HG03064 (cell line): ENCODE results near the gene NAP1L4.

Experiments used
- ATAC-seq: cut with Tn5 transposase; IDR thresholded peaks from one replicate; pipeline ENCODE4 v1.9.1; 2021; ENCODE audit warnings: low read depth; ENCODE audit not compliant: unreplicated experiment

Gene NAP1L4, protein sequence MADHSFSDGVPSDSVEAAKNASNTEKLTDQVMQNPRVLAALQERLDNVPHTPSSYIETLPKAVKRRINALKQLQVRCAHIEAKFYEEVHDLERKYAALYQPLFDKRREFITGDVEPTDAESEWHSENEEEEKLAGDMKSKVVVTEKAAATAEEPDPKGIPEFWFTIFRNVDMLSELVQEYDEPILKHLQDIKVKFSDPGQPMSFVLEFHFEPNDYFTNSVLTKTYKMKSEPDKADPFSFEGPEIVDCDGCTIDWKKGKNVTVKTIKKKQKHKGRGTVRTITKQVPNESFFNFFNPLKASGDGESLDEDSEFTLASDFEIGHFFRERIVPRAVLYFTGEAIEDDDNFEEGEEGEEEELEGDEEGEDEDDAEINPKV

DNA sequence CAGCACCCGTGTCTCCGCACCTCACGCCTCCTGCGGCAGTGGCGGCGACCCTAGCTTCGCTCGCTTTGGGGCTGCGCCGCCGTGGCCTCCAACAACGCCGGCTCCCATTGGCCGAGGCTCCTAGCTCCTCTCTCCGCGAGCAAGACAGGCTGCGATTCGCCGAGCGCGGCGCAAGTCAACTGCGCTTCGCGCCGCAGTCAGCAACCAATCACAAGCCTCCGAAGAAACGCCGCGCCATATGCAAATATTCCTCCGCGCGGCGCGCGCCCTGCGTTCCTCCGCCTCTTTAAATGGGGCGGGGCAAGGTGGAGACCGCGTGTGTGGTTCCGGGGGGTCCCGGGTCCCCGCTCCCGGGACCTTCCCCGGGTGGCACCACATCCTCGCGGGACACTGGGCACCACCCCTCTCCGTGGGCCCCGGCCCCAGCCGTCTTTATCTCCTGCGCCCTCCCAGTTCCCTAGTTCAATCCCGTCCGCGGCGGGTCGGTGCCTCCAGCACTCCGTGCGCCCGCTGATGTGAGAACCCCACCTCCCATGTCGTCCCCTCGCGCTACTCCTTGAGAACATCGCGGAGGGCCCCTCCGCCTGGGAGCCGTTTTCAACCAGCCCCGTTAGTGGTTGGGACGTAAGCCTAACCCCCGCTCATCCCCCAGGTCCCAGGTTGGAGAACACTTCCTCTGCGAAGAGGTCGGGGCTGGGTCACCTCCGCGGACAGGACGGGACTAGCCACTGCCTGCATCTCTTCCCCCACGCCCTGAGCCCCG is at the start of gene NAP1L4:
TSS of gene NAP1L4 (minus strand) at position 96 of the 763 bp plus-strand sequence. CDS start 13,109 bp downstream, outside the sequence.
- ATAC-seq = peak; percentile 73

DNA sequence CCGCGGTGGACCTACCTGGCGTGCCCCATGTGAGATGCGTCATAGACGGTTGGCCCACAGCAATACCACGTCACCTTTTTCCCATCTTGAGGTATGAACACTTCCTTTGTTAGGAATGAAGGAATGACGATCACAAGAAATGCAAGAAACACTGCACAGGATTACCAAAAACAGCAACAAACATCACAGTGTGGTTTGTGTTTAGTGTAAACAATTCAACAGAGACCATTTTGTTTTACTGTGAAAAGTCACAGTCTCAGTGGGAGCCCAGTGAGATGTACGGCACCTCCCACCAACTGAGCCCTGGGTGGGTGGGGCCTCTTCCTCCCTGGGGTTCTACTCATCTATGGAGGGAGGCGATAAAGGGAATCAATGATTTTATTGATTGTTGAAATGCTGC is 48.8 kb upstream of the NAP1L4 start:
- no peak for ATAC-seq

DNA sequence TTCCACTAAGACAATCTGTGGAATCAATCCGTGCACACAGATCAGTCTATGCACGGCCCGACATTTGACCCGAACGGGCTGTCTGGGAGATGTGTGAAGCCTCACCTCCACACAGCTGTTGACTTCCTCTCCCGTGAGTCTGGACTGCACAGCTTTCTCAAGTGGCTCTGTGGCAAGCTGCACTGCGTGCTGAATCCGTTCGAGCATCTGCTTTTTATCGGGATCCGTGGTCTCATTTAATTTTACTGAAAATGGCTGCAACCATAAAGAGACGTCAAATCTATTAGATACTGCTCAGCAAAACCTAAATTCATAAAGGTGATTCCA is 45.8 kb upstream of the NAP1L4 start:
- ATAC-seq = no peak

DNA sequence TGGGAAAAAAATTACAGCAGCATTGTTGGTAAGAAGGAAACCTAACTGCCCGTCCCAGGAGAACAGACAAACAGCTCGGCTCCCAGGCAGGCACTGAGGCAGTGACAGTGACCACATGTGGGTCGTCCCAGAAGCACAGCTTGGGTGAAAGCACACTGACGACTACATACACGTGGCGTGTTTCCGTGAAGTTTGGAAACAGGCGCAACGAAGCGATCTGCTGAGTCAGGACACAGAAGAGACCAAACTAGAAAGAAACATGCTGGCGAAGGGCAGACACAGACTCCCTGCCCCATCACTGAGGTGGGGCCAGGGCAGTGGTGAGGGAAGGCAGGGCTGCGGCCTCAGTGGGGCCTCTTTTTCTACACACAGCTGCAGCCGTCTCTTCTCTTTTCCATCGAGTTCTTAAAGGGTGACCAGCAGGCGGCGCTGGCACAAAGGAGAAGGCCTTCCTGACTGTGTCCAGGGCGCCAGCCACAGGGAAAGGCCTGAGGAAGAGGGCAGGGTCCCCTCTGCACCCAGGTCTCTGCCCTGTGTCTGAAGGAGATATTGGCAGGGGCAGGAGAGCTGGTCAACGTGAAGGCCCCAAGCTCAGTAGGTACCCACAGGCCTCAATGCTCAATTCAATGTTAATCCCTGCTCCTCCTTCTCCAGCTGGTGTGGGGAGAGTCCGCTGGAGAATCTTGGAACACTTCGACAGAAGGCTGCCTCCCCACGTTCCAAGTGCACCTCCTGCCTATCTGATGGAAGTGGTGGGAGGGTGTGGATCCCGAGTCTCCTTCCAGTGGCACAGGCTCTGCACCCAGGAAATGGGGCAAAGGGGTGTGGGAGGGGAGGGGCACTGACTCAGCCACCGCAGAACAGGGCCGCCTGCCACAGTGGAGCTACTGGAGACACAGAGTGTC is 45.2 kb upstream of the NAP1L4 start:
- no peak for ATAC-seq

DNA sequence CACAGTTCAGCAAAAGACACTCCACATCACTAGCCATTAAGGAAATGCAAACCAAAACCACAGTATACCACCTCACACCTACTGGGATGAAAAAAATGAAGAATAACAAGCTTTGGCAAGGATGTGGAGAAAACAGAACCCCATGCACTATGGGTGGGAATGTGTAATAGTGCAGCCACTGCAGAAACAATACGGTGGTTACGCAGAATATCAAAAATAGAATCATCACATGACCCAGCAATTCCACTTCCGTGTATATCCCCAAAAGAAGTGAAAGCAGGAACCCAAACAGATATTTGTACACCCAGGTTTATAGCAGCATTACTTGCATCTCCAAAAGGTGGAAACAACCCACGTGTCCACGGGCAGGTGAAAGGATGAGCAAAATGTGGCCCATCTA is 44.3 kb upstream of the NAP1L4 start:
- ATAC-seq = no peak

DNA sequence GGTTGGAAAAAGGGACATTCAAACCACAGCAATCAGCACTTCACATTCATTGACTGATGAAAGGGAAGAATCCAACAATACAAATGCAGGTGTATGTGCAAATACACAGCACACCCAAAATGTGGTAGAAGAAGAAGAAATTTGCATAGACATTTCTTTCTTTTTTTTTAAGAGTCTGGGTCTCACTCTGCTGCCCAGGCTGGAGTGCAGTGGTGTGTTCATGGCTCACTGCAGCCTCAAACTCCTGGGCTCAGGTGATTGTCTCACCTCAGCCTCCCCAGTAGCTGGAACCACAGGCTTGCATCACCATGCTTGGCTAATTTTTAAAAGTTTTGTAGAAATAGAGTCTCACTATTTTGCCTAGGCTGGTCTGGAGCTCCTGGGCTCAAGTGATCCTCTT is 43.2 kb upstream of the NAP1L4 start:
- ATAC-seq = no peak

DNA sequence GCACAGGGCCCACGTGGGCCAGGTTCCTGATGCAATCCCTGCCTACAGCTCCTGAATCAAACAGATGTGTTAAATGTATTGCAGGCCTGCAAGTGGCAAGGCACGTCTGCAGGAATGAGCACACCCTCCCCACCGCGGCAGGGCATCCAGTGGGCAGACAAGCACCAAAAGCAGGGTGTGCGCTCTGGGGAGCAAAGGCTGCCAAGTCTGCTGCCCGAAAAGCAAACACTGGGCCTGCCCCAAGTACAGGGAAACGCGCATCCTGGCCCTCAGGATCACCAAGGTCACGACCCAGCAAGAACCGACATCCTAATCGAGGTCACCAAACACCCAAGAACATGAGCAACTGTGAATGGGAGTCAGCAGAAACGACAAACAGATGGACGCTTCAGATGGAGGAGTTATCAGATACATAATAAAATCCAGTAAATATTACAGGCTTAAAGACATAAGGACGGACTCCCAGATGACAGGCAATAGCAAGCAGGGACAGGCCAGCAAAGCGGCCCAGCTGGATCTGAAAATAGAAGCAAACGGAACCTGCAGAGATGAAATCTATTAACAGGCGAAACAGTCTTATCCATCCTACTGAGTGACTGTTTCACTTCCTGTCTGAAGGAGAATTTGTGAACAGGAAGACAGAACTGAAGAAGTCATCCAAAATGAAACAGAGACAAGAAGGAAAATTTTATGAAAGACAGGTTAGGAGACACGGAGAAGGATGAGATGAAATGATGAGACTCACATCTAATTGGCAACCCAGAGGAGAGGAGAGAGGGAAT is 38.4 kb upstream of the NAP1L4 start:
- no peak for ATAC-seq

DNA sequence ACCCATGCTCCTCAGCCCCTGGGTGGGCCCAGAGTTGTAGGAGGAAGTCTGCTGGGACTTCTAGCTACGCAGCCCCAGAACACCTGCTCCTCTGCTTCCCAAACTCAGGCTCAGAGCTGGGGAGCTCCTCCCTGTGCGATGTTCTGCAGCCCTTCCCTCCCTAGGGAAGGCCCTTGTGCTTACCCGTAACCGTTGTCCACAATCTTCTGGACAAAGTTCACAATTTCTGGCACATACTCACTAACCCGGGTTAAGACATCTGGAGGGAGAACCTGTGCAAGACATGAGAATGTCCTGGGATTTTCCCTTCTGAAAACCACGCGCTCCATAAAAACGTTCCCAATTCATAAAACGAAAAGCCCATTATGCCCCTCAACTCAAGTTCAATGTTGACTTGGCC is 36.7 kb upstream of the NAP1L4 start:
- ATAC-seq = no peak

DNA sequence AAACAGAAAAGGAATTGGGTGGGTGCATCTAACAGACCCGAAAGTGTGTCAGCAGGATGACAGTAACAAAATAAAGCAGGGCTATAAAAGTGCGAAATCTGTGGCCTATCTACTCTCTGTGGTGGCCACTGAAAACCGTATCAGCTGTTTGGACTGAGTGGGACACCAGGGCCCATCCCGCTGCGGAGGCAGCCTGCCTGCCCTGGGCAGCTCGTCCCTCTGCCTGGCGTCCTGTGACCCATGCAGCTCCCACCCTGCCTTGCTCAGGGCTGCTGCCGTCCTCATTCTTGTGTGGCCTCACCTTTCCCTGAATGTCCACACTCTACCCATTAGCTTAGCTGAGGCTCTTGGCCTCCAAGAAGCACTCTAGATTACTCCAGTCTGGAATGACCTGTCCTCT is 34.7 kb upstream of the NAP1L4 start:
- no peak for ATAC-seq

DNA sequence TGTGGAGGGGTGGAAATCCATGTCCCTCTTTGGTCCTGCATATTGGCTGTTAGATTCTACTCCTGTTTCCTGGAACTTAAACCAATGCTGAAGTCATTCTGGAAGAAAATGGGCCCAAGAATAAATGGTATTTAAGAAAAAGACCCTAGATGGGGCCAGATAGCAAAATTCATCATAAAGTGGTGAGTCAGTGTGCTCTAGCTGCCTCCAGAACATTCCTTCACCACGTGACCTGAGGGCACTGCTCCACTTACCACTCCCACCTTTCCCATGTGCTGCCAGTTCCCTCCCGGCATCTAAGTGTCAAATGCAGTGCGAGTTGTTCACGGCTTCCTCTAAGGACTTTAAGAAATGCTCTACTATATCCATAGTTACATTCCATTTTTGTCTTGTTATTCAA is 30.9 kb upstream of the NAP1L4 start:
- ATAC-seq = no peak

DNA sequence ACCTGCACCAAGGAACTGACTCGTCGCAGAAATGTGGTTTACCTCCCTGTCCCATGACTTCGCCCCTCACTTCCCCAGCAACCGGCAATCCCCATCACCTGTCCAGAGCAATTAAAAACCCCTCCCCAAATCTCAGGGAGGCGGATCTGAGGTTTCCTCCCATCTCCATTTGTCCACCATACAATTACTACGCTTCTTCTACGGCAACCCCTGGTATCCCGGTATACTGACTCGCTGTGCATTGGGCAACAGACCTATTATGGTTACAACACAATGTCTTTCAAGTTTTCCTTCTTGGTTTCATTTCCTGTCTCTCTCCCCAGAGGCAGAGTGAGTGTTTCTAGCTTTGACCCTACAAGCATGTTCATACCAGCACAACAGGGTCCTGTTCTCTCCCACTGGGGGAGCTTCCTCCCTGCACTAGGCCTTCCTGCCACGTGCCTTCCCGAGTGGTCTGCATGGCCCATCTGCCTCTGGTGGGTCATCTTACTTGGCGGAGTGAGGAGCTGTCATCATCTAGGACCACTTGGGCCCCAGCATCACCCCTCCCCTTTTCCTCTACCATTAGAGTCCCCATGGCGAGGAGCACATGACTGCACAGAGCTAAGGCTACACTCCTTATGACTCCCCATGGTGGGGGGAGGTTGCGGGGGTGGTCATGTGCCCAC is 30.3 kb upstream of the NAP1L4 start:
- peak; percentile 74 for ATAC-seq

DNA sequence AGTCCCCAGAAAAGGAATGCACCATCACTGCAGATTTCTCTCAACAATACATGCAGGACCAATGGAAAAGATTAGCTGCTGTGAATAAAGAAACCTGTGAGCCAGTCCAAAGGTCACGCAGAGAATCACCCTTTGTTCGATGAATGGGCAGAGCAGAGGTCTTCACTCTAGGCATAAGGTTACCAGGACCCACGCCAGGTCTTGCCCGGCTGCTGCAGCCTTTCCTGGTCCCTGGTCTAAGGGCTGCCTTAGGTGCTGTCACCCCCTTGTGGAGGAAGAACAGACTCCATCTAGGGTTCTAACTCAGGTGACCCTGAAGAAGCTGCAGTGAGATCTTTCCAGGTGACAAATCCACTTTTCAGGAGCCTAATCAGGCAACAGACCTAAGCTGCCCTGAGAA is 29.0 kb upstream of the NAP1L4 start:
- no peak for ATAC-seq

DNA sequence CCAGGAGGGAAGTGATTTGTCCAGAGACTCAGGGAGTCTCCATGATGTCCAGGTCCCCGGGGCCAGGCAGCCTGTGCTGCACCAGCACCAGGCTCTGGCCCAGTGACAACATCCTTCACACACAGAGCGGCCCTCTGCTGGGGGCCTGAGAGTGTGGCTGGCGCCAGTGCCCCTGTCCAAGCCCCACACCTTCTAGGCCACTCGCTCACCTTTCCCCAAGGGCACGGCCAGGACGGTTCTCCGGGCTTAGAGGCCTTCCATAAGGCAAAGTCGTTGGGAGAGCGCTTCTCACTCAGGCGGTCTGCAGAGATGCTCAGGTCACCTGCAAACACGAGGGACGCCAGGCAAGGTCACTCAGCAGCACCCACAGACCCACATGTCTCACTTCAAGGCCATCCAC is 27.9 kb upstream of the NAP1L4 start:
- no peak for ATAC-seq

DNA sequence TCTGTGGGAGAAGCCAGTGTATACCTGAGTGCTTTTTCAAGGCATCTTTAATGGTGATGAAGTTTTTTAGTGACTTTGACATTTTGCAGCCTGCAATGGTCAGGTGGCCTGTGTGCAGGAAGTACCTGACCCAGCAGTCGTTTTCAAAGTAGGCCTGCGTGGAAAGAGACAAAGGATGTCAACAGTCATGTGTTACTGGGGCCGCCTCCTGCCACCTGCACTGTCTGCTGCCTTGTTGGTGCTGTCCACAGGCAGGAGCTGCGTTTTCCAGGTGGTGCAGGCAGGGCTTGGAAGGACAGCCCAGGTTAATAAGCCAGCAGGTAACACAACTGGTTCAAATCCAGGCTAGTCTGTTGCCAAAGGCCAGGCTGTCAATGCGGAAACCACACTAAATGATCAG is 26.5 kb upstream of the NAP1L4 start:
- no peak for ATAC-seq

DNA sequence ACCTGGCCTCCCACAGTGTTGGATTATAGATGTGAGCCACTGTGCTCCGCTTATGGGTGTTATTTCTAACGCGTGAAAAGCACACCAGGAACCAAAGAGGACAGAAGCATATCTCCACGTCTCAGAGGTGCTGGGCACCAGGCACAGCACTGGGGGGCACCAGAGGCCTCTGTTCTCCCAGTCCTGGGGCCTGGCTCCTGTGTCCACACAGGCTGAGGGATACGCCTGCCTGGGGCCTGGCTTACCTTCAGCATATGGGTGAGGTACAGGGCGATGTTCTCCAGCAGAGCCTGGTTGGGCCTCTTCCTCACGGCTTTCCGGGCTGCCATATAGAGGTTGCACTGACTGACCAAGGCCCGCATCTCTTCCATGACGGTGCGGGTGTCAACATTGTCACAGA is 24.7 kb upstream of the NAP1L4 start:
- ATAC-seq = no peak

DNA sequence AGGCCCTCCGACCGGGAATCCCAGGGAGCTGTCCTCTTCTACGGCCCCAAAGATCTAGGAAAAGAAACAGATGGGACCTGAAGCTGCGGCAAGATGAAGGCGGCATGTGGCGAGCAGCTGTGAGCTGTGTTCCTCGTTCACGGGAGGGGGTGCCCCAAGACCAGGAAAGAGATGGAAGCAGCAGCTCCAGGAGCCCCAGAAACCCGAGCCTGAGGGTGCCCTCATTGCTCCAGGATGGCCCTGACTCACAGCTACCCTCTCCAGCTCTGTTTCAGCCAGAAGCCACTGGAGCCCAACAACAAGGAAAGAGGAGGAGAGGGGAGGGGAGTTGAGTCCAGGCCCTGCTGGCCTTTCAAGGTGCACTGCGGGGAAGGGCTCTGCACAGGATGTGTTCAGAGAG is 23.7 kb upstream of the NAP1L4 start:
- no peak for ATAC-seq

DNA sequence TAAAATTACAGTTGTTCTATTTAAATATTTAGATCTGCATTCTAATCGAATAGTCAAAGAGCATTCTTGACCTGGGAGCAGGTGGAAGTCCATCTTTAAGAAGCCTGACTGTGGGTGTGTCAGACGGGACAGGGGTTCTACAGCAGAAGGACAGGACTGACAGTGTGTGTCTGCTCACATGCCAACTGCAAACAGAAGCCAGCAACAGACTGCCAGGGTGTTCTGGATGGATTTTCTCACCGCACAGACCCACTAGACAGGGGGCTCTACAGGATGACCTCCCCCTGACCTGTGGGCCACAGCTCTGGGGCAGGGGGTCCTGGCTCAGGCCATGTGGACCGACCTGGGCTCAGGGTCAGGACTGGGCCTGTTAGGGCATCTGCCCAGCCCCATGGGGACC is 22.8 kb upstream of the NAP1L4 start:
- ATAC-seq = no peak

DNA sequence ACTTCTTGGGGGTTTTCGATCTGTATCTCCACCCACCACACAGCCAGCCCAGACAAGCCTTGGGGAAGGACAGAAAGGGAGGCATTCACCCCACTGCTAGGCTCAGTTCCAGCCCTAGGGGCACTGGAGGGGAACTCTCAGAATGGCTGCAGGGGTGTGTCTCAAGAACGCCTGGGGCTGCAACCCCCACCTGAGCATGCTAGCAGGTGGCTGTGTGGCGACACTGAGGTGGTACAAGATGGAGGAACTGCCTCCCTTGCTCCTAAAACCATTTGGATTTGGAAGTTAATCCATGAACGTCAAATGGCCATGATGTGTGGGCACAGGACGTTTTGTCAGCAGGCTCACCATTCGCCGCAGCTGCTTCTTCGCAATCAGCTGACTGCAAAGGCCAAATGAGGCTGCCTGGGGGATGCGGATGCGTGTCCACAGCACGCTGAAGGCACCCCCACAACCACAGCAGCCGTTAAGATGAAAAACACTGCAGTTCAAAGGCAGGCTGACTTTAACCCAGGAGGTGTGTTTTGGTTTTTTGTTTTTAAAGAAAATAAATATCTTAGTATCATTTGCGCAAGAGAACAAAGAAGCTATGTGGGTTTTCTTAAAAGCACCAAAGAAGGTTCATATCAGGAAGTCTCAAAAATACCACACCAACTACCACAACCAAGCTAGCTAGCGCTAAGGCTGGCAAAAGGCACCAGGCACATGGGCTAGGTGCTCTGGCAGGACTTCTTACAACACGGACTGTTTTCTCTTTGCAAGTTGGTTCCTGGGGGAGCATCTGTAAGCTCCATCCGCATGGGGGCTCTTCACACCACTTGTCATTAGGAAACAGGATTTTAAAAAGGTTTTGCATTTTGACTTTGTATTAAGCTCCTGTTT is 22.2 kb upstream of the NAP1L4 start:
- ATAC-seq = no peak
